HepG2 (cell line): ENCODE data around the gene TBC1D22A. TPM values are rescaled to one million over a fixed set of nuclear protein-coding genes. Genes with fewer than 3 reads are reported as not detected.

ENCODE experiments used
- ATAC-seq: fragments of 200-7000 bp; cut with Tn5 transposase; 3 replicates; pipeline ENCODE4 v1.9.1; 2020; ENCODE audit warnings: mild to moderate bottlenecking, moderate library complexity
- BruUV-seq: library from RNA; stranded (reverse); fragments of 400-500 nt; replicated peaks from 2 replicates; lab custom pipeline; 2021; lab: Mats Ljungman, UMichigan
- CTCF ChIA-PET: fragments of 300-600 bp; formaldehyde crosslinking; extraction: SDS; loops from one replicate; lab custom pipeline; 2021; ENCODE audit warnings: low total read pairs, inconsistent platforms, low intra/inter-chr PET ratio; lab: Yijun Ruan, JAX
- POLR2A ChIA-PET: fragments of 350-600 bp; sonication (Branson Sonifier 250); formaldehyde crosslinking; loops from one replicate; lab custom pipeline; 2020; ENCODE audit warnings: antibody characterized with exemption, inconsistent platforms; lab: Yijun Ruan, JAX
- DNase-seq: peaks from one replicate; pipeline ENCODE4 v3.0.0-alpha.2; 2015; ENCODE audit warnings: low spot score
- FAIRE-seq: peaks from 3 replicates; lab custom pipeline; 2011; peaks lifted over from hg19 to GRCh38; lab: Jason Lieb, UNC
- H2AFZ ChIP-seq: one replicate; pipeline ENCODE4 v1.6.1; 2011; ENCODE audit warnings: low read length, inconsistent platforms
- H3K27ac ChIP-seq: fragments of 300-600 bp; 3 replicates; pipeline ENCODE4 v1.8.0; 2011; ENCODE audit warnings: mixed run types, mild to moderate bottlenecking, mixed read lengths, low read length, inconsistent platforms; ENCODE audit not compliant: insufficient read depth; ENCODE audit errors: extremely low read length
- H3K27me3 ChIP-seq, 2 experiments: fragments of 200-600 bp in 1 of 2; 2 replicates in 1 of 2; 3 replicates in 1 of 2; pipeline versions ENCODE4 v1.6.0 to v1.8.0; 2011; ENCODE audit warnings: low read length in 2 of 2, mild to moderate bottlenecking in 2 of 2, moderate library complexity in 2 of 2, inconsistent platforms in 1 of 2; ENCODE audit not compliant: insufficient read depth in 2 of 2, control insufficient read depth in 1 of 2
- H3K36me3 ChIP-seq, 2 experiments: fragments of 200-600 bp in 1 of 2; replicated peaks in 1 of 2; 2 replicates in 1 of 2; 3 replicates in 1 of 2; pipeline versions ENCODE4 v1.5.1 to v1.8.0; 2011; ENCODE audit warnings: low read length in 2 of 2, inconsistent platforms in 1 of 2; ENCODE audit not compliant: insufficient read depth in 2 of 2, control insufficient read depth in 1 of 2
- H3K4me1 ChIP-seq: 2 replicates; pipeline ENCODE4 v1.5.1; 2012; ENCODE audit warnings: low read length, inconsistent platforms; ENCODE audit not compliant: insufficient read depth
- H3K4me2 ChIP-seq: 2 replicates; pipeline ENCODE4 v1.6.0; 2011; ENCODE audit warnings: low read depth, low read length, inconsistent platforms
- H3K4me3 ChIP-seq, 3 experiments: fragments of 200-600 bp in 1 of 3; sonication (generic), shearing (Covaris generic) in 1 of 3; replicated peaks in 1 of 3; 2 replicates each; pipeline ENCODE4 v1.5.1; 2011 to 2016; ENCODE audit warnings: low read length in 3 of 3, inconsistent platforms in 2 of 3, low read depth in 2 of 3, mild to moderate bottlenecking in 2 of 3, control low read depth in 1 of 3, mixed read lengths in 1 of 3; ENCODE audit not compliant: insufficient read depth in 1 of 3
- H3K79me2 ChIP-seq: one replicate; pipeline ENCODE4 v1.6.1; 2011; ENCODE audit warnings: low read length, inconsistent platforms; ENCODE audit not compliant: insufficient read depth
- H3K9ac ChIP-seq: 2 replicates; pipeline ENCODE4 v1.6.0; 2011; ENCODE audit warnings: mild to moderate bottlenecking, low read depth, low read length, inconsistent platforms; ENCODE audit not compliant: insufficient read depth
- H3K9me3 ChIP-seq: 2 replicates; pipeline ENCODE4 v1.5.1; 2012; ENCODE audit warnings: mild to moderate bottlenecking, low read length
- H4K20me1 ChIP-seq: 2 replicates; pipeline ENCODE4 v1.6.0; 2011; ENCODE audit warnings: inconsistent platforms, mild to moderate bottlenecking, low read length, moderate library complexity; ENCODE audit not compliant: insufficient read depth
- ARNTL ChIP-seq: sonication (generic); formaldehyde crosslinking; IDR thresholded peaks from 2 replicates; pipeline ENCODE4 v1.4.0; 2020; ENCODE audit warnings: mild to moderate bottlenecking, missing genetic modification reagents
- ATF5 ChIP-seq: sonication (generic); formaldehyde crosslinking; IDR thresholded peaks from 2 replicates; pipeline ENCODE4 v1.4.0; 2020; ENCODE audit warnings: mild to moderate bottlenecking, low read depth, missing genetic modification reagents
- CC2D1A ChIP-seq: sonication (generic); formaldehyde crosslinking; IDR thresholded peaks from 2 replicates; pipeline ENCODE4 v1.8.1; 2023; ENCODE audit warnings: mild to moderate bottlenecking, missing genetic modification reagents
- CHD2 ChIP-seq: IDR thresholded peaks from 2 replicates; pipeline ENCODE4 v1.6.1; 2011; ENCODE audit warnings: low read depth, low read length, improper control_type of control experiment
- HIVEP1 ChIP-seq: sonication (generic); formaldehyde crosslinking; IDR thresholded peaks from 2 replicates; pipeline ENCODE4 v1.4.0; 2020; ENCODE audit warnings: mild to moderate bottlenecking, missing genetic modification reagents
- HNRNPK ChIP-seq: fragments of 200-400 bp; formaldehyde crosslinking; IDR thresholded peaks from 2 replicates; pipeline ENCODE4 v1.6.1; 2018; ENCODE audit warnings: low read length, low read depth, moderate library complexity, mild to moderate bottlenecking; ENCODE audit not compliant: poor library complexity, severe bottlenecking
- MTF1 ChIP-seq: sonication (generic); formaldehyde crosslinking; IDR thresholded peaks from 2 replicates; pipeline ENCODE4 v1.5.0; 2020; ENCODE audit warnings: missing genetic modification reagents
- NAIF1 ChIP-seq: sonication (generic); formaldehyde crosslinking; IDR thresholded peaks from 2 replicates; pipeline ENCODE4 v1.5.0; 2020; ENCODE audit warnings: mild to moderate bottlenecking, missing genetic modification reagents, borderline replicate concordance
- SOX5 ChIP-seq: IDR thresholded peaks from 2 replicates; pipeline ENCODE4 v1.6.1; 2016; ENCODE audit warnings: borderline replicate concordance
- U2AF2 ChIP-seq: fragments of 200-400 bp; formaldehyde crosslinking; IDR thresholded peaks from 2 replicates; pipeline ENCODE4 v1.6.1; 2017; ENCODE audit warnings: low read depth, mild to moderate bottlenecking, low read length
- ZBTB38 ChIP-seq: sonication (generic); formaldehyde crosslinking; IDR thresholded peaks from 2 replicates; pipeline ENCODE4 v1.5.1; 2020; ENCODE audit warnings: mild to moderate bottlenecking, missing genetic modification reagents
- ZNF430 ChIP-seq: sonication (generic); formaldehyde crosslinking; IDR thresholded peaks from 2 replicates; pipeline ENCODE4 v1.9.0; 2021; ENCODE audit warnings: mild to moderate bottlenecking, missing genetic modification reagents
- ZNF547 ChIP-seq: sonication (generic); formaldehyde crosslinking; IDR thresholded peaks from 2 replicates; pipeline ENCODE4 v1.5.1; 2020; ENCODE audit warnings: mild to moderate bottlenecking, missing genetic modification reagents
- ZNF713 ChIP-seq: sonication (generic); formaldehyde crosslinking; IDR thresholded peaks from 2 replicates; pipeline ENCODE4 v1.4.0; 2020; ENCODE audit warnings: mild to moderate bottlenecking, missing genetic modification reagents
- ZNF790 ChIP-seq: sonication (generic); formaldehyde crosslinking; IDR thresholded peaks from 2 replicates; pipeline ENCODE4 v1.8.0; 2022; ENCODE audit warnings: missing genetic modification reagents, mild to moderate bottlenecking, borderline replicate concordance
- ZSCAN20 ChIP-seq: sonication (generic); formaldehyde crosslinking; IDR thresholded peaks from 2 replicates; pipeline ENCODE4 v1.4.0; 2020; ENCODE audit warnings: missing genetic modification reagents, mild to moderate bottlenecking, borderline replicate concordance
- ZSCAN25 ChIP-seq: sonication (generic); formaldehyde crosslinking; IDR thresholded peaks from 2 replicates; pipeline ENCODE4 v1.8.0; 2022; ENCODE audit warnings: mild to moderate bottlenecking, missing genetic modification reagents
- WGBS: methylation state at CpG from one replicate; pipeline ENCODE4 v1.1.6; 2017; ENCODE audit warnings: low lambda C conversion rate; 5-methylcytosine and 5-hydroxymethylcytosine counted together
- in situ Hi-C: cut with HindIII; loops from 2 replicates; pipeline ENCODE4 v1.10.0; 2017; ENCODE audit warnings: low pct_unique_long_range_greater_than_20kb; ENCODE audit not compliant: extremely low pct_ligation_motif_present
- intact Hi-C: fragments of 100-400 bp; cut with micrococcal nuclease; formaldehyde crosslinking; loops from one replicate; pipeline ENCODE4 v1.10.0; 2022; ENCODE audit not compliant: unreplicated experiment
- polyA plus RNA-seq, 8 experiments: library from polyadenylated mRNA; depleted of rRNA in 3 of 8; stranded (reverse) in 7 of 8; unstranded in 1 of 8; fragments of >200 nt; fragmentation: Illumina TruSeq in 4 of 8; extraction: Trizol in 4 of 8; gene quantifications; 2 replicates each; pipeline versions ENCODE4 v1.2.1 to v1.2.3, GENCODE V29; 2011 to 2016; ENCODE audit warnings: low read depth in 4 of 8, missing spikeins in 1 of 8, mixed read lengths in 1 of 8; ENCODE audit not compliant: insufficient read depth in 1 of 8
- total RNA-seq, 5 experiments: library from RNA; depleted of rRNA; stranded (reverse); fragments of >200 nt; fragmentation: Illumina TruSeq; extraction: Trizol; gene quantifications; 2 replicates each; pipeline ENCODE4 v1.2.3, GENCODE V29; 2016; ENCODE audit warnings: low read depth in 1 of 5
- TF ChIP-seq, protein P1 (sequence below): sonication (generic); formaldehyde crosslinking; IDR thresholded peaks from 2 replicates; pipeline ENCODE4 v1.8.0; 2022; ENCODE audit warnings: missing genetic modification reagents, mild to moderate bottlenecking, inconsistent platforms, borderline replicate concordance
- TF ChIP-seq, protein P2 (sequence below): IDR thresholded peaks from 2 replicates; pipeline ENCODE4 v1.6.1; 2016; ENCODE audit warnings: low read depth, control low read depth

The TBC1D22A gene
- total and polyA plus RNA-seq, 2 of the 13 experiments (the other 11 are each of a cell fraction or from before 2014, with no cell fraction given): 17.3 to 18.0 TPM

- Histone ChIP-seq H3K27ac (no peak overlapping the region), H3K4me3 (no peak overlapping the region), H3K36me3 (no peaks in the 10 kb centered on the region; a peak in 1 of 5 replicates), H3K4me1 (no peaks in the 10 kb centered on the region), H3K4me2 (no peak overlapping the region), H3K9me3 (no peaks in the 10 kb centered on the region), H4K20me1 (no peaks in the 10 kb centered on the region), H3K79me2 (no peaks in the 10 kb centered on the region), H3K9ac (no peak overlapping the region), H2AFZ (no peak overlapping the region), H3K27me3 (no peaks in the 10 kb centered on the region)
- FAIRE-seq: no peak
- ChIA-PET CTCF (no interaction called here), POLR2A (no interaction called here)
- intact Hi-C loops (no loop called here), in situ Hi-C loops (no loop called here)
- TF ChIP-seq ZNF790 (CRISPR knock-in tag) (no peak), CHD2 (no peak), HIVEP1 (CRISPR knock-in tag) (no peak), HNRNPK (no peak), ARNTL (CRISPR knock-in tag) (no peak), ZNF430 (CRISPR knock-in tag) (no peak), CC2D1A (no peak), ZBTB38 (CRISPR knock-in tag) (no peak), ZSCAN25 (no peak), MTF1 (no peak), ZSCAN20 (CRISPR knock-in tag) (no peak), ZNF713 (no peak), U2AF2 (no peak), SOX5 (CRISPR knock-in tag) (no peak), NAIF1 (CRISPR knock-in tag) (no peak), ATF5 (no peak), ZNF547 (CRISPR knock-in tag) (no peak)
- TF ChIP-seq, protein P1, sequence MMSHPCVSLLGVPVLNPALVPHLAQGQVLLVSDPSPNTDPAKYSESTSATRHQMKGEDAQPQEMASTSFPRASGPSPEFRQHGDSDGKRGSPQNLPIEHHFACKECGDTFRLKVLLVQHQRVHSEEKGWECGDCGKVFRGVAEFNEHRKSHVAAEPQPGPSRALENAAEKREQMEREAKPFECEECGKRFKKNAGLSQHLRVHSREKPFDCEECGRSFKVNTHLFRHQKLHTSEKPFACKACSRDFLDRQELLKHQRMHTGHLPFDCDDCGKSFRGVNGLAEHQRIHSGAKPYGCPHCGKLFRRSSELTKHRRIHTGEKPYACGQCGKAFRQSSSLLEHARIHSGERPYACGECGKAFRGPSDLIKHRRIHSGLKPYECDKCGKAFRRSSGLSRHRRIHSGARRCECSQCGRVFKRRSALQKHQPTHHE (CRISPR knock-in tag): no peak
- TF ChIP-seq, protein P2, sequence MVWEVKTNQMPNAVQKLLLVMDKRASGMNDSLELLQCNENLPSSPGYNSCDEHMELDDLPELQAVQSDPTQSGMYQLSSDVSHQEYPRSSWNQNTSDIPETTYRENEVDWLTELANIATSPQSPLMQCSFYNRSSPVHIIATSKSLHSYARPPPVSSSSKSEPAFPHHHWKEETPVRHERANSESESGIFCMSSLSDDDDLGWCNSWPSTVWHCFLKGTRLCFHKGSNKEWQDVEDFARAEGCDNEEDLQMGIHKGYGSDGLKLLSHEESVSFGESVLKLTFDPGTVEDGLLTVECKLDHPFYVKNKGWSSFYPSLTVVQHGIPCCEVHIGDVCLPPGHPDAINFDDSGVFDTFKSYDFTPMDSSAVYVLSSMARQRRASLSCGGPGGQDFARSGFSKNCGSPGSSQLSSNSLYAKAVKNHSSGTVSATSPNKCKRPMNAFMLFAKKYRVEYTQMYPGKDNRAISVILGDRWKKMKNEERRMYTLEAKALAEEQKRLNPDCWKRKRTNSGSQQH (CRISPR knock-in tag): no peak
- 93% methylated on average over 9 of the region's 12 CpGs for WGBS
- no TSS peak for BruUV-seq
- no peak for ATAC-seq
- DNase-seq: no peak
Observed at GRCh38 chr22:47136050-47136449, 373.6 kb downstream of the TBC1D22A start.
